Measurements from ENCODE around the gene SHE. TPM values are rescaled to one million over a fixed set of nuclear protein-coding genes. Genes with fewer than 3 reads are reported as not detected.

The SHE gene
- total RNA-seq, 2 experiments from 2014 or later = not detected

GRCh38 chr1:154433161-154433764 is 68.9 kb downstream of the SHE start:
- peak in 6 of 14 experiments; percentile 22 to 62 (median 38) for DNase-seq
- CTCF ChIA-PET = interaction anchor here (0.6 kb wide), 1 partner anchor 56 kb away, joined by 3 read pairs; no protein-coding TSS in a partner anchor
- Histone ChIP-seq H3K36me3 (ENCODE audit: insufficient read depth, low read length) (peaks cover 84% of the 10 kb centered on the region), H3K9me3 (ENCODE audit: control insufficient read depth in 1 of 2, insufficient read depth in 1 of 2, low read length in 2 of 2) (no peaks in the 10 kb centered on the region), H3K27ac (ENCODE audit: low read depth in 1 of 2, low read length in 2 of 2) (peak overlapping the region; percentile 55 to 64), H3K4me3 (ENCODE audit: low read length) (no peak overlapping the region), H3K4me1 (ENCODE audit: insufficient read depth, low read length) (peaks cover 59% of the 10 kb centered on the region), H3K27me3 (ENCODE audit: control insufficient read depth in 1 of 2, insufficient read depth in 2 of 2, low read length in 2 of 2) (no peaks in the 10 kb centered on the region)
- intact Hi-C loops (cut with DNase I, micrococcal nuclease) = no loop called here
- ATAC-seq (ENCODE audit: poor library complexity) = peak; percentile 50
- Mint-ChIP-seq H3K27ac (peak overlapping the region; percentile 75), H3K4me3 (no peak overlapping the region), H3K27me3 (no peaks in the 10 kb centered on the region), H3K36me3 (ENCODE audit: low read depth) (peaks cover 94% of the 10 kb centered on the region), H3K4me1 (ENCODE audit: low read depth) (peaks cover 46% of the 10 kb centered on the region), H3K9me3 (no peaks in the 10 kb centered on the region)
- no peak for TF ChIP-seq CTCF (IDR thresholded peaks at IDR 0.05)
- POLR2A ChIA-PET = interaction anchor here (0.9 to 3.9 kb wide), 3 partner anchors 9 to 14 kb away, joined by 3 to 15 read pairs (median 4); no protein-coding TSS in a partner anchor

- POLR2A ChIA-PET = interaction anchor here (1.4 to 3.9 kb wide), 3 partner anchors 12 to 34 kb away, joined by 4 to 15 read pairs (median 4); no protein-coding TSS in a partner anchor
Observed at GRCh38 chr1:154431586-154432373, 70.4 kb downstream of the SHE start.

More at GRCh38 chr1:154431586-154432373, 70.4 kb downstream of the SHE start:
- Mint-ChIP-seq H3K27ac (peak overlapping the region; percentile 88), H3K36me3 (ENCODE audit: low read depth) (peaks cover 90% of the 10 kb centered on the region), H3K9me3 (no peaks in the 10 kb centered on the region), H3K4me1 (ENCODE audit: low read depth) (peaks cover 54% of the 10 kb centered on the region), H3K4me3 (no peak overlapping the region), H3K27me3 (no peaks in the 10 kb centered on the region)
- ATAC-seq (ENCODE audit: poor library complexity) = peak; percentile 60
- Histone ChIP-seq H3K27ac (ENCODE audit: low read depth in 1 of 2, low read length in 2 of 2) (no peak overlapping the region), H3K4me3 (ENCODE audit: low read length) (no peak overlapping the region), H3K4me1 (ENCODE audit: insufficient read depth, low read length) (peaks cover 66% of the 10 kb centered on the region), H3K36me3 (ENCODE audit: insufficient read depth, low read length) (peaks cover 80% of the 10 kb centered on the region), H3K27me3 (ENCODE audit: control insufficient read depth in 1 of 2, insufficient read depth in 2 of 2, low read length in 2 of 2) (no peaks in the 10 kb centered on the region), H3K9me3 (ENCODE audit: control insufficient read depth in 1 of 2, insufficient read depth in 1 of 2, low read length in 2 of 2) (no peaks in the 10 kb centered on the region)
- CTCF ChIA-PET = interaction anchor here (1.0 kb wide), 1 partner anchor 48 kb away, joined by 3 read pairs; no protein-coding TSS in a partner anchor
- intact Hi-C loops (cut with DNase I, micrococcal nuclease) = no loop called here
- peak in 5 of 14 experiments; percentile 28 to 79 (median 54) for DNase-seq
- no peak for TF ChIP-seq CTCF (IDR thresholded peaks at IDR 0.05)
